Measurements from ENCODE around the gene CELSR2.

CELSR2 gene

GRCh38 chr1:109269212-109269980, 20.1 kb downstream of the CELSR2 start:
- WGBS (ENCODE audit: insufficient coverage) = 97% methylated on average over 33 of the region's 33 CpGs

GRCh38 chr1:109269981-109270622, 20.8 kb downstream of the CELSR2 start:
- 98% methylated on average over 17 of the region's 17 CpGs for WGBS (ENCODE audit: insufficient coverage)
- Histone ChIP-seq H3K36me3 (ENCODE audit: control insufficient read depth in 4 of 4, insufficient read depth in 4 of 4, low read length in 3 of 4) (no peaks in the 10 kb centered on the region), H3K4me3 (ENCODE audit: control insufficient read depth in 1 of 7, extremely low read depth in 1 of 7, insufficient read depth in 4 of 7, low read depth in 2 of 7, low read length in 6 of 7) (no peak overlapping the region), H3K27ac (ENCODE audit: insufficient read depth in 1 of 2, low read depth in 1 of 2, low read length in 2 of 2, poor library complexity in 1 of 2, severe bottlenecking in 2 of 2) (no peak overlapping the region), H3K27me3 (replicated peaks in 2 of 5; ENCODE audit: control insufficient read depth in 4 of 5, insufficient read depth in 5 of 5, low read length in 4 of 5) (peaks cover 0 to 11% (median 0%) of the 10 kb centered on the region in 5 experiments), H3K9me3 (ENCODE audit: control extremely low read depth in 1 of 5, control insufficient read depth in 4 of 5, insufficient read depth in 2 of 5, low read depth in 1 of 5, low read length in 4 of 5) (no peaks in the 10 kb centered on the region), H3K4me1 (ENCODE audit: control extremely low read depth in 1 of 4, control insufficient read depth in 4 of 4, insufficient read depth in 4 of 4, low read length in 3 of 4) (peaks cover 0 to 17% (median 9%) of the 10 kb centered on the region in 4 experiments)
- DNase-seq = no peak
- ChIA-PET POLR2A (no interaction called here), CTCF (interaction anchor here (1.4 kb wide), 1 partner anchor 8 kb away, joined by 5 read pairs; no protein-coding TSS in a partner anchor)

More at GRCh38 chr1:109269212-109269980, 20.1 kb downstream of the CELSR2 start:
- peaks cover 0 to 11% (median 7%) of the 10 kb centered on the region in 4 experiments for H3K4me1 ChIP-seq (ENCODE audit: control extremely low read depth in 1 of 4, control insufficient read depth in 4 of 4, insufficient read depth in 4 of 4, low read length in 3 of 4)
- no peak for DNase-seq
- no peaks in the 10 kb centered on the region for H3K36me3 ChIP-seq (ENCODE audit: control insufficient read depth in 4 of 4, insufficient read depth in 4 of 4, low read length in 3 of 4)
- CTCF ChIA-PET = interaction anchor here (0.7 to 2.0 kb wide), 5 partner anchors 9 to 263 kb away, joined by 3 to 8 read pairs (median 5); partner anchors contain the start of gene SORT1
- H3K4me3 ChIP-seq (ENCODE audit: control insufficient read depth in 1 of 7, extremely low read depth in 1 of 7, insufficient read depth in 4 of 7, low read depth in 2 of 7, low read length in 6 of 7) = no peak overlapping the region
- peaks cover 0 to 10% (median 0%) of the 10 kb centered on the region in 5 experiments for H3K27me3 ChIP-seq (replicated peaks in 2 of 5; ENCODE audit: control insufficient read depth in 4 of 5, insufficient read depth in 5 of 5, low read length in 4 of 5)
- H3K27ac ChIP-seq (ENCODE audit: insufficient read depth in 1 of 2, low read depth in 1 of 2, low read length in 2 of 2, poor library complexity in 1 of 2, severe bottlenecking in 2 of 2) = no peak overlapping the region
- no peaks in the 10 kb centered on the region for H3K9me3 ChIP-seq (ENCODE audit: control extremely low read depth in 1 of 5, control insufficient read depth in 4 of 5, insufficient read depth in 2 of 5, low read depth in 1 of 5, low read length in 4 of 5)
- POLR2A ChIA-PET = no interaction called here

- POLR2A ChIA-PET = no interaction called here
- WGBS (ENCODE audit: insufficient coverage) = 95% methylated on average over 15 of the region's 20 CpGs
- no peak overlapping the region for H3K27ac ChIP-seq (ENCODE audit: insufficient read depth in 1 of 2, low read depth in 1 of 2, low read length in 2 of 2, poor library complexity in 1 of 2, severe bottlenecking in 2 of 2)
- H3K4me3 ChIP-seq (ENCODE audit: control insufficient read depth in 1 of 7, extremely low read depth in 1 of 7, insufficient read depth in 4 of 7, low read depth in 2 of 7, low read length in 6 of 7) = no peak overlapping the region
- no peak for DNase-seq
- no peaks in the 10 kb centered on the region for H3K36me3 ChIP-seq (ENCODE audit: control insufficient read depth in 4 of 4, insufficient read depth in 4 of 4, low read length in 3 of 4)
- no peaks in the 10 kb centered on the region for H3K9me3 ChIP-seq (ENCODE audit: control extremely low read depth in 1 of 5, control insufficient read depth in 4 of 5, insufficient read depth in 2 of 5, low read depth in 1 of 5, low read length in 4 of 5)
- CTCF ChIA-PET = interaction anchor here (0.6 to 1.0 kb wide), 3 partner anchors 8 to 262 kb away, joined by 3 read pairs; no protein-coding TSS in a partner anchor
- peaks cover 0 to 11% (median 0%) of the 10 kb centered on the region in 5 experiments for H3K27me3 ChIP-seq (replicated peaks in 2 of 5; ENCODE audit: control insufficient read depth in 4 of 5, insufficient read depth in 5 of 5, low read length in 4 of 5)
- H3K4me1 ChIP-seq (ENCODE audit: control extremely low read depth in 1 of 4, control insufficient read depth in 4 of 4, insufficient read depth in 4 of 4, low read length in 3 of 4) = peaks cover 0 to 24% (median 9%) of the 10 kb centered on the region in 4 experiments
Observed at GRCh38 chr1:109270623-109271317, 21.4 kb downstream of the CELSR2 start.

- Histone ChIP-seq H3K27ac (ENCODE audit: insufficient read depth in 1 of 2, low read depth in 1 of 2, low read length in 2 of 2, poor library complexity in 1 of 2, severe bottlenecking in 2 of 2) (no peak overlapping the region), H3K27me3 (replicated peaks in 2 of 5; ENCODE audit: control insufficient read depth in 4 of 5, insufficient read depth in 5 of 5, low read length in 4 of 5) (peaks cover 0 to 8% (median 0%) of the 10 kb centered on the region in 5 experiments), H3K4me3 (ENCODE audit: control insufficient read depth in 1 of 7, extremely low read depth in 1 of 7, insufficient read depth in 4 of 7, low read depth in 2 of 7, low read length in 6 of 7) (no peak overlapping the region), H3K36me3 (ENCODE audit: control insufficient read depth in 4 of 4, insufficient read depth in 4 of 4, low read length in 3 of 4) (no peaks in the 10 kb centered on the region), H3K4me1 (ENCODE audit: control extremely low read depth in 1 of 4, control insufficient read depth in 4 of 4, insufficient read depth in 4 of 4, low read length in 3 of 4) (peaks cover 0 to 25% (median 9%) of the 10 kb centered on the region in 4 experiments), H3K9me3 (ENCODE audit: control extremely low read depth in 1 of 5, control insufficient read depth in 4 of 5, insufficient read depth in 2 of 5, low read depth in 1 of 5, low read length in 4 of 5) (no peaks in the 10 kb centered on the region)
- CTCF ChIA-PET = interaction anchor here (0.6 to 1.0 kb wide), 3 partner anchors 9 to 261 kb away, joined by 3 read pairs; no protein-coding TSS in a partner anchor
- POLR2A ChIA-PET = no interaction called here
- 100% methylated on average over 2 of the region's 6 CpGs for WGBS (ENCODE audit: insufficient coverage)
- no peak for DNase-seq
Observed at GRCh38 chr1:109271458-109271857, 22.1 kb downstream of the CELSR2 start.

- no peak for DNase-seq
- H3K27ac ChIP-seq (ENCODE audit: insufficient read depth in 1 of 2, low read depth in 1 of 2, low read length in 2 of 2, poor library complexity in 1 of 2, severe bottlenecking in 2 of 2) = no peak overlapping the region
- peaks cover 0 to 8% (median 0%) of the 10 kb centered on the region in 5 experiments for H3K27me3 ChIP-seq (replicated peaks in 2 of 5; ENCODE audit: control insufficient read depth in 4 of 5, insufficient read depth in 5 of 5, low read length in 4 of 5)
- no peak overlapping the region for H3K4me3 ChIP-seq (ENCODE audit: control insufficient read depth in 1 of 7, extremely low read depth in 1 of 7, insufficient read depth in 4 of 7, low read depth in 2 of 7, low read length in 6 of 7)
- H3K36me3 ChIP-seq (ENCODE audit: control insufficient read depth in 4 of 4, insufficient read depth in 4 of 4, low read length in 3 of 4) = no peaks in the 10 kb centered on the region
- POLR2A ChIA-PET = no interaction called here
- H3K9me3 ChIP-seq (ENCODE audit: control extremely low read depth in 1 of 5, control insufficient read depth in 4 of 5, insufficient read depth in 2 of 5, low read depth in 1 of 5, low read length in 4 of 5) = no peaks in the 10 kb centered on the region
- H3K4me1 ChIP-seq (ENCODE audit: control extremely low read depth in 1 of 4, control insufficient read depth in 4 of 4, insufficient read depth in 4 of 4, low read length in 3 of 4) = peaks cover 0 to 25% (median 9%) of the 10 kb centered on the region in 4 experiments
- WGBS (ENCODE audit: insufficient coverage) = 99% methylated on average over 11 of the region's 13 CpGs
- CTCF ChIA-PET = interaction anchor here (1.0 to 2.4 kb wide), 3 partner anchors 8 to 260 kb away, joined by 3 to 10 read pairs (median 3); no protein-coding TSS in a partner anchor
Observed at GRCh38 chr1:109272021-109272799, 22.9 kb downstream of the CELSR2 start.

- WGBS (ENCODE audit: insufficient coverage) = 89% methylated on average over 11 of the region's 16 CpGs
- Histone ChIP-seq H3K27me3 (replicated peaks in 2 of 5; ENCODE audit: control insufficient read depth in 4 of 5, insufficient read depth in 5 of 5, low read length in 4 of 5) (peaks cover 0 to 5% (median 0%) of the 10 kb centered on the region in 5 experiments), H3K4me3 (ENCODE audit: control insufficient read depth in 1 of 7, extremely low read depth in 1 of 7, insufficient read depth in 4 of 7, low read depth in 2 of 7, low read length in 6 of 7) (no peak overlapping the region), H3K27ac (ENCODE audit: insufficient read depth in 1 of 2, low read depth in 1 of 2, low read length in 2 of 2, poor library complexity in 1 of 2, severe bottlenecking in 2 of 2) (no peak overlapping the region), H3K36me3 (ENCODE audit: control insufficient read depth in 4 of 4, insufficient read depth in 4 of 4, low read length in 3 of 4) (no peaks in the 10 kb centered on the region), H3K4me1 (ENCODE audit: control extremely low read depth in 1 of 4, control insufficient read depth in 4 of 4, insufficient read depth in 4 of 4, low read length in 3 of 4) (peaks cover 0 to 32% (median 9%) of the 10 kb centered on the region in 4 experiments), H3K9me3 (ENCODE audit: control extremely low read depth in 1 of 5, control insufficient read depth in 4 of 5, insufficient read depth in 2 of 5, low read depth in 1 of 5, low read length in 4 of 5) (no peaks in the 10 kb centered on the region)
- ChIA-PET CTCF (interaction anchor here (0.9 to 2.4 kb wide), 2 partner anchors 9 to 125 kb away, joined by 3 to 10 read pairs; partner anchors contain the start of gene SORT1), POLR2A (no interaction called here)
- DNase-seq = no peak
Observed at GRCh38 chr1:109272831-109273547, 23.6 kb downstream of the CELSR2 start.
